Activated gamma-delta T cell treated with anti-CD3 and anti-CD28 coated beads, Interleukin-2, amount 50 U/mL, for 16 hours (primary cell): Measurements from ENCODE around the gene ECPAS.
"Not testable (repeated sequence)": the region's sequence is repeated elsewhere in the genome, so short reads cannot be mapped to it uniquely, and the experiment has no call there.

ENCODE experiments used
- DNase-seq: peaks from one replicate; pipeline ENCODE4 v3.0.0-alpha.2; 2020; ENCODE audit warnings: low read depth

Gene ECPAS

DNA sequence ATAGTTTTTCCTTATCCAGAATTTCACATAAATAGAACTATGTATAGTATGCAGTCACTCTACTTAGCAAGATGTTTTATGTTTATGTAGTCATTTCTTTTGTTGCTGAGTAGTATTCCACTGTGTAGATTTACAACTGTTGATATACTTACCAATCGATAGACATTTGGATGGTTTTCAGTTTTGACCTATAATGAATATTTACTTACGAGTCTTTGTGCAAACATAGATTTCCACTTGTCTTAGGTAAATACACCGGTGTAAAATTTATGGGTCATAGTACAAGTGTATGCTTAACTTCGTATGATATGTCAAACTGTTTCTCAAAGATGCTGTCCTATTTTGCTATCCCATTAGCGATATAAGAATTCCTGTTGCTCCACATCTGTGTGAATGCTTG lies 134.4 kb downstream of the ECPAS start:
- DNase-seq: no peak

DNA sequence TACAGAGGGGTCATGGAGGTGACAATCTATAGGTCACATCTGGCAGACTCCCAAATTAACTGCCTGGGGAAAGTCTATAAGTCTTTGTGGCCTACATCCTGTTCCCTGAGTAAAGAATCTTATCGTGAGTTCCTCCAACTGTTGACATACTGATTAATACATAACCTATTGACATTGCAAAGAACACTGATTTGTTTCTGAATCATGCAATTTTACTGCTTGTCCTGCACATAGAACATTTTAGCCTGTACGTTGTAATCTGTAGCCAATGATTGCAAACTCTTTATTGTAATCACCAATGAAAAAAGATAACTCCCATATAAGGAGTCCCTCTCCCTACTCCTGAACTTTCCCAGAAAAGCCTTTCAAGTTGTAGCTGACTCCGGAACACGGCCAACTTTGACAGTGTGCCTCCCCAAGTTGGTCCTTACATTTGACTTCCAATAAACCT lies 135.3 kb downstream of the ECPAS start:
- DNase-seq: no peak

DNA sequence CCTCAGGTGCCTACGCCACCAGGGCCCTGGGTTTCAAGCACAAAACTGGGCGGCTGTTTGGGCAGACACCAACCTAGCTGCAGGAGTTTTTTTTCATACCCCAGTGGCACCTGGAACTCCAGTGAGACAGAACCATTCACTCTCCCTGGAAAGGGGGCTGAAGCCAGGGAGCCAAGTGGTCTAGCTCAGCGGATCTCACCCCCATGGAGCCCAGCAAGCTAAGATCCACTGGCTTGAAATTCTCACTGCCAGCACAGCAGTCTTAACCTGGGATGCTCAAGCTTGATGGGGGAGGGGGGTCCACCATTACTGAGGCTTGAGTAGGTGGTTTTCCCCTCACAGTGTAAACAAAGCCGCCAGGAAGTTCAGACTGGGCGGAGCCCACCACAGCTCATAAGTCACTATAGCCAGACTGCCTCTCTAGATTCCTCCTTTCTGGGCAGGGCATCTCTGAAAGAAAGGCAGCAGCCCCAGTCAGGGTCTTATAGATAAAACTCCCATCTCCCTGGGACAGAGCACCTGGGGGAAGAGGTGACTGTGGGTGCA lies 149.8 kb downstream of the ECPAS start:
- not testable (repeated sequence) for DNase-seq

DNA sequence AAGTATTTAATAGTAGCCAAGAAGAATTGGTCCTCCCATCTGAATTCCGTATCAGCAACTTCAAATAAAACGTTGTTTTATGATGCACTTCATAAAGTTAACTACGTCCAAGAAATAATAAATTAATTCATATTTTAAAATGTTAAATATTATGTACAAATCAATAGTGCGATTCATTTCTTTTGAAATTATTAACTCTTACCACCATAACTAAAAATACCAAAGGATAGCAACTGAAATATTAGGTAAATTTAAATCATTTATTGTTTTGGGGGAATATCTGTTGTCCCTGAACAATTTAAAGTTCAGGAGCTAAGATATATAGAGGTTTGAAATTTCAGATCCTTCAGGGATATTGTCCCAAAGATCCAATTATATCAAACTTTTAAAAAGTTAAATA lies 154.1 kb downstream of the ECPAS start, which contains the start of gene OR2K2:
OR2K2 (minus strand) TSS at position 101 of the 400 bp plus-strand sequence. CDS start 1,791 bp downstream, outside the sequence.
- DNase-seq: no peak

DNA sequence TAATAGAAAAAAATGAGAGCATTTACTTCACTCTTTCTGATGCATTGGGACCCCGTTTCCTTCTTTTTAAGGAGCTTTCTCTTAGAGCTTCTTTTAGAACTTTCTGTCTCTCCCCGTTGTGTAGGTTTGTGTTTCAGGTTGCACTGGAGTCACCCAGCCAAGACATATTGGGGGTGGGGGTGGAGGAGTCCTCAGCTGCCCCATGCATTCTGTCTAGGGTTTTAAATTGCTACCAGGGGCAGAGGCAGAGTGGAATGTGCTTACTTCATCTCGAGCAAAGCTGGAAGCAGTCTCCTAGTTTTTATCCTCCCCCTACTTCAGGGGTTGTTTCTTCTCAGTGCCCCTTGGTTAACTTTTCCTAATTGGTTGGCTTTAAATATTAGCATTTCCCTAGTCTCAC lies 163.6 kb downstream of the ECPAS start:
- no peak for DNase-seq

DNA sequence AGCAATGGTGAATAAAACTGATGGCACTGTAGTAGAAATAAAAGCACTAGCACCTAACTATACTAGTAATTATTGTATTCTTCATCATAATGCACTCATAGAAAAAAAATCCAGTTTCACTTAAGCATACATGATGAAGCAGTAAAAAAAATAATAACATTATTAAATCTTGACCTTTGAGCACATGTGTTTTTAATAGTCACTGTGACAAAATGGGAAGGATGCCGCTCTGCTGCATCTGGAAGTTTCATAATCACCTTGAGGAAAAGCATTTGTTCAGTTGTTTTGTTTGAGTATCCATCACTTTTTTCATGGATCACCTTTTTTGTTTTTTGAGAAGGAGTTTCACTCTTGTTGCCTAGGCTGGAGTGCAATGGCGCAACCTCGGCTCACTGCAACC lies 167.4 kb downstream of the ECPAS start:
- no peak for DNase-seq
